Right ventricle myocardium inferior (tissue), 1 donor: ENCODE results near the gene DCX. TPM values are rescaled to one million over a fixed set of nuclear protein-coding genes. Genes with fewer than 3 reads are reported as not detected.
"Not testable (repeated sequence)": the region's sequence is repeated elsewhere in the genome, so short reads cannot be mapped to it uniquely, and the experiment has no call there.

Source experiments
- ATAC-seq: fragments of 200-7000 bp; cut with Tn5 transposase; one replicate; pipeline ENCODE4 v1.9.1; 2020; ENCODE audit warnings: mild to moderate bottlenecking, moderate library complexity
- DNase-seq: peaks from one replicate; pipeline ENCODE4 v3.0.0; 2021; ENCODE audit errors: missing footprints
- intact Hi-C: fragments of 100-400 bp; cut with DNase I; formaldehyde crosslinking; loops from one replicate; pipeline ENCODE4 v1.11.0; 2022
- total RNA-seq: library from RNA; stranded (reverse); fragmentation: NEBNext Ultra II Directional; extraction: Animal tissue kit (Norgen Biotek cat#: 25700); gene quantifications from one replicate; pipeline ENCODE4 v1.2.1, GENCODE V29; 2021
- donor health status: DM: no; HTN: yes; CAD: no; lungs with severe emphysema.

The DCX gene
- total RNA-seq, 1 donor from 2014 or later, result not detected

DNA sequence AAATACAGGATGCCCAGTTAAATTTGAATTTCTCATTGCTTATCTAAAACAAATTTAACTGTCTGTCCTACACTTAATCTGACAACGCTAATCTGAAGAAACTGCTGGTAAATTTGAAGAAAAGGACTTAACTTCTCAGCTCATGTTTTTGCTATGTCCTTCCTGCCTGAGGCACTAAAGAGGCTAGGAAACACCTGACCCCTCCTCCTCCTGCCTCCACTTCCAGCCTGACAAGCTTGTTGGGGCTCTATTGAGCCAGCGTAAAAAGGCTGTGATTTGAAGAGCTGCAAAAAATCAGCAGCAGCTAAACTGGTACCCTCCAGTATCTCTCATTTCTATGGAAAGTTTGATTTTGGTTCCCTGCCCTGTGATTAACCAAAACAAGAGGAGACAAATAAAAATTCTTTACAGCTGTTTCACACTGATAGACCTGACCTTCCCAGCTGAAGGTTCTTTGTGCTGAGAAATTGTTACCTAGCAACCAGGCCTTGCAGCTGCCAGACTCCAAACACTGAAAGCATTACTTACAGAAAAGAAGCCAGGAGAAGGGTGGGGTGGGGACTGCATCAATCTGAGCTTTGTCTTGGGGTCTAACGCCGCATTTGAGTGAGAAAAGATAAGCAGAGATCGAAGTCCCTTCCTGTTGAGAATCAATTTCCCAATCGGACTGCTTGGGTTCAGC lies 35.0 kb downstream of the DCX start:
- ATAC-seq (no peak), DNase-seq (no peak)
- intact Hi-C loops, result no loop called here

GRCh38 chrX:111376486-111376885 lies 35.5 kb downstream of the DCX start:
- intact Hi-C loops, result no loop called here
- ATAC-seq (no peak), DNase-seq (no peak)

GRCh38 chrX:111375747-111376146 lies 36.2 kb downstream of the DCX start:
- intact Hi-C loops, result no loop called here
- no peak for DNase-seq
- ATAC-seq, result no peak

DNA sequence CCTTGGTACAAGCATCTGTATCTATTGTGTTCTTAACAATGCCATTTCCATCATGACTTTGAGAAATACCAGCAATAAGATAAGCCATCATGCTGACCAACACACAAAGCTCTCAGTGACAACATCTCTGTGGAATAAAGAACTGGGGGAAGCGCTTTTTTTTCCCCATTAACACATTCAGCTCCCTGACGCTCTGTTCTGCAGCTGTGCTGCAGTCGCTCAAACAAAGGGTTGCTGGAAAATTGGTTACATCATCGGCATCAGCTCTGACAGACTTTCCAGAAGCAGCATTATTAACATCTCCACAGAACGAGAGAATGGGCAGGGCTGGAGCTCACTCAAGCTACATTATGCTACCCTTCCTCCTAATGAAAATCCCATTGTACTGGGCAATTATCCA lies 39.9 kb downstream of the DCX start:
- intact Hi-C loops, result no loop called here
- no peak for ATAC-seq
- no peak for DNase-seq

GRCh38 chrX:111365770-111366325 lies 46.1 kb downstream of the DCX start:
- intact Hi-C loops, result no loop called here
- ATAC-seq (no peak), DNase-seq (no peak)

DNA sequence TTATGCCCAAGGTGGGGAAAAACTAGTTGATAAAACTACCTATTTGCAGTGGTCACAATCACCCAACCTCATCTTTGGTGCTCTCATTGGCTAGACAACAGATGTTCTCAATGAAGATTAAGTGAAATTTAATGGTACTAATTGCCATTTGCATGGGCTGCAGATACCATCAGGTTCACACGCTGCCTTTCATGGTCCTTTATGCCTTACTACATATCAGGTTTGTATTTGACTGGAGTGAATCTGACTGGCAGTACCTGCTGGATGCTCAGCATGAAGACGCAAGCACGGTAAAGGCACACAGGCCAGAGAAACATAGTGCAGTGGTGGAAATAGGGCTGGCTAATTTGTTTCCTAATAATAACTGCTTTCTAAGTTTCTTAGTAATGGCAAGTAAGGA lies 48.3 kb downstream of the DCX start:
- ATAC-seq (no peak), DNase-seq (no peak)
- intact Hi-C loops, result no loop called here

DNA sequence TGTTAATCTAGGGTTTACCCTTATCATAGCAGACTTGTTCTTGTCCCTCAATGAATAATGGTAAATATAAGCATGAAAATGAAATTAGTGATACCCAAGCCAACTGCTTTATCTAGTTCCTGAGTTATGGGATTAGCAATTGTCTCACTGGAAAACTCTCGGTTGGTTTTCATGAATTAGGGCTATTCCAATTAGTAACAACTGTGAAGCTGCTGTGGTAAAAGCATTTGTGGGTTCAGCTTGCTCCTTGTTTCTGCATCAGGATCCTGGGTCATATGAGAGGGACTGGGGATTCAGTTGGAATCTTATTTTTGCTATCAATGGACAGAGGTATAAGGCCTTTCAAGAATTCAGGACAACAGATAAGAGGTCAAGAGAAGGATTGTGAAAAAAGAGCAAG lies 50.2 kb downstream of the DCX start:
- intact Hi-C loops, result no loop called here
- DNase-seq (no peak), ATAC-seq (no peak)

DNA sequence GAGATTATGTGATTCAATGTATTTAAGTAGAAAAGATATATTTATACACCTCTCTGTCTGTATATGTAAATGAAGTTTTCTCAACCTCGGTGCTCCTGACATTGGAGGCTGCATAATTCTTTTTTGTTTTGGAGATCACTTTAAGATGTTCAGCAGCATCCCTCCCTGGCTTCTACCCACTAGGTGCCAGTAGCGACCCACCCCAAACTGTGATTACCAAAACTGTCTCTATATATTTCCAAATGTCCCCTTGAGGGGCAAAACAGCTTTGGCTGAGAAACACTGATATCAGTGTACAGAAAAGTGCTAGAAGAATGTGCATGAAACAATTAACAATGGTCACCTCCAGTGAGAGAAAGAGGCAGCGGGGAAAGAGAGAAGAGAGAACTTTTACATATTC lies 51.2 kb downstream of the DCX start:
- DNase-seq (no peak), ATAC-seq (no peak)
- intact Hi-C loops, result no loop called here

DNA sequence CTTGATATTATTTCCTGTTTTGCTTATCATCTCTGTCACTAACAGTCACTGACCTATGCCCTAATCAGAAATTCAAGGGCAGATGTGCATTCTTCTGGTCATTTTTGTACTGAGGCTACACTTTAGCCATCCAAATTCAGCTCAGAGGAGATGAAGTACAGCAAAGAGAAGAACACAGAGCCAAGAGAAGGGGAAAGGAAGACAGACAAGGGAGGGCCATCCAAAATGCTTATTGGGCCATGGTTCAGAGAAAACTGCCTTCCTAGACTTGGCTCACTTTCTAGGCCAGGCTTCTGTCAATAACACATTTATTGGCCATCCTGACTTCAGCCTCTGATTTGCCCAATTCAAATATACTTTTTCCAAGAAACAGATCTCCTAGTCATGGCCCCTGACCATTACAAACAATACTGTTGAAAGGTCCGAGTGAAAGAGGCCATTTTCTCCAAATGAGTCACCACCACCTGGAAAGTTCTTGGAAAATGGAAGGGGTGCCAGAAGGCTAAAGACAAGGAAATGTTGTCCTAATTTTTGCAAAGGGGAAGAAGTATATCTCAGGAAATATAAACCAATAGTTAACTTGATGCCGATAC lies 56.4 kb downstream of the DCX start:
- intact Hi-C loops, result no loop called here
- DNase-seq, result no peak
- ATAC-seq, result no peak

DNA sequence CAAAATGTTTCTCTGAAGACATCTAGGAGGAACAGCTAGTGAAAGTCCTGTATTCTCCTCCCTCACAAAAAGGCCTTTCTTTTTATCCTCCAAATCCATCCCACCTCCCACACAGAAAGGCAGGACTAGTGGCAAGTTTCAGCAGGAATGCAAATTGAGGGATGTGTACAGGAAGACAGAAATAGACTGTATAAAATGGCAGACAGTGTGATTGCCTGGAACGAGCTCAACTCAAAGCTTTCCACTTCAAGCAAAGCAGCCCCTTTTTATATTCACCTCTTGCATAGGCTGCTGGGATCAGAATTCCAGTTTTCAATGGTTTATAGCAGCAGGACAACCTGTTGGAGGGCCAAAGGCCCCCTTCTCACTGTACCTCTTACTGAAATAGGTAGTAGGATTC lies 57.5 kb downstream of the DCX start:
- no peak for DNase-seq
- ATAC-seq, result no peak
- intact Hi-C loops, result no loop called here

DNA sequence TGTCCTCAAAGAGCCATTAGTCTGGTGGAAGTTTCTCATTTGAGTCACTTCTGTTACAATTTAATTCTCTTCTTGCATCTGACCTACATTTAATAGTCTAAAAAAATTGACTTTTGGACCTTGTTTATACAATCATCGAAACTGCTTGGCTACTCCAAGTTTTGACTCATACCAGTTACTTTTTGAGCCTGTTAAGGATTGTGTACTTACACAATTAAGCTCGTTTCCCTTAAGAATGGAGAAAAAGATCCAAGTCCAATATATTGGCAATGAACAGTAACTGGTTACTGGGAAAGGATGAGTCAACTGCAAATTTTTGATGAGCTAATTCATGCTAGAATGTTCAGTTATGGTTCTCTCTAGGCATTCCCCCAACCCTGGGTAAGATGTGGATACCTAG lies 58.2 kb downstream of the DCX start:
- intact Hi-C loops, result no loop called here
- ATAC-seq (no peak), DNase-seq (no peak)

- intact Hi-C loops, result no loop called here
- ATAC-seq (peak; percentile 59), DNase-seq (peak; percentile 51)
Measured at GRCh38 chrX:111352424-111352823, 59.6 kb downstream of the DCX start.

DNA sequence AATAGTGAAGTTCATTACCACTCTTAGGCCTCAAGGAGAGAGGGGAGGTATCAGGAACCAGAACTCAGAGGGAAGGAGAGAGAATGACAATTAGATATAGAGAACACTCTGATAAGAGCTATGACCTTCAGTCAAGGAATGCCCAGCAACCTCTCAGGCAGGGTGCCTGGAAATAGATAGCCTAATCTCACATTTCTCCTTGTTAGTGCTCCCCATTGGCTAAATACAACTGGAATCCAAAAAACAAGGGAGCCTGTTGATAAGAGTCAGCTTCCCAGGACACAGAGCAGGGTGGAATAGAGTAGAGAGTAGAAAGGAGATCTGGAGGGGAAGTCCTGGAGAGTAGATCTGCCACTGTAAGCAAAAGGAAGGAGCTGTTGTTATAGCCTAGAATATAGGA lies 62.1 kb downstream of the DCX start:
- DNase-seq, result no peak
- ATAC-seq, result peak; percentile 57
- intact Hi-C loops, result no loop called here

- DNase-seq (no peak), ATAC-seq (no peak)
- intact Hi-C loops, result no loop called here
Measured at GRCh38 chrX:111349101-111349500, 62.9 kb downstream of the DCX start.

GRCh38 chrX:111348429-111348828 lies 63.6 kb downstream of the DCX start:
- DNase-seq (no peak), ATAC-seq (no peak)
- intact Hi-C loops, result no loop called here

DNA sequence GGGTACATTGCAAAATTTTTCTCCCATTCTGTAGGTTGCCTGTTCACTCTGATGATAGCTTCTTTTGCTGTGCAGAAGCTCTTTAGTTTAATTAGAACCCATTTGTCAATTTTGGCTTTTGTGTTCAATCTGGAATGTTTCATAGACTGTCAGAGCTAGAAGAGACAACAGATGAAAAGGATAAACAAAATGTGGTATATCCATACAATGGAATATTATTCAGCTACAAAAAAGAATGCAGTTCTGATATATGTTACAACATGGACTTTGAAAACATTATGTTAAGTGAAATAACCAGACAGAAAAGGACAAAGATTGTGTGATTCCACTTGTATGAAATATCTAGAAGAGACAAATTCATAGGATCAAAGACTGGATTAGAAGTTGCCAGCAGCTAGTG lies 65.8 kb downstream of the DCX start:
- intact Hi-C loops, DNase-seq, ATAC-seq: not testable (repeated sequence)

DNA sequence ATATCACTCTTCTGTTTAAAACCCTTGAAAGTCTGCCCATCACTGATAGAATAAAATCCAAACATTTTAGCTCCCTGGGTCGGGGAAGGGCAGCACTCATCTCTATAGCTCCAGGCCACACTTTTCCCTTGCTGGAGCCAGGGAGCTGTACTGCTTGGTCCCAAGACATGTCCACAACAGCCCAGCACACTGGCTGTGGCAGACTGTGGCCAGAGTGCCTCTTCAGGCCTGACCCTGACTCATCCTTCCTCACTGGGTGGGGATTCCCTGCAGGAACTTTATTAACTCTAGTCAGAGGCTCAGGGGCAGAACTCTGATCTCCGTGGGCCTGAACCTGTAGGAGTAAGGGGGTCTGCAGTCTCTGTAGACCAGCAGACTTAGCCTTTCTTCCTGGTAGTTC lies 71.9 kb downstream of the DCX start:
- intact Hi-C loops, result no loop called here
- DNase-seq (no peak), ATAC-seq (no peak)

GRCh38 chrX:111339212-111339611 lies 72.8 kb downstream of the DCX start:
- ATAC-seq, result no peak
- intact Hi-C loops, result no loop called here

DNA sequence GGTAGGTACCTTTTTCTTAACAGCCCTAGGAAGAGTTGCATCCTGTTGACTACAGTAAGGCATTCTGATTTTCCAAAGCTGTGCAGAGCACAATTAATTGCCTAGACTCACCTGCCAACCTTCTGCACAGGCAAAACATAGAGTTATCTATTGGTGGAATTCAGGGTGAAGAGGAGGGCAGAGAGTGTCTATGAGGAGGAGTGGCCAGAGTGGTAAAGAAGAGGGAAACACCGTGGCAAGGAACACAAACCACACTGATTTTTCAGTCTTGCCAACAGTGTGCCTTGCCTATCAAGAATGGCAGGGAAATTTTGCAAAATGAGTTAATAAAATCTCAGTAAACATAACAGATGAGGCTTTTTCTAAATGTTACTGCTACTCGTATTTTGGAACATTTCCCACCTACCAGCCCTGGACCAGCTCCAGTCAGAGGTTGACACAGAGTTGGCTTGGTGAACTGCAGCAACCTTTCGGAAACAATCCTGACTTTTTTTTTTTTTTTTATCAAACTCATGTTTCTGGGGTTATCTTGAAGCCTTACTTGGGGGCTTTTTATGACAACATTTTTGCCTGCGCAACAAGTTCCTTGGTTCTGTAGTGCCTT lies 73.8 kb downstream of the DCX start:
- intact Hi-C loops, result no loop called here

More at GRCh38 chrX:111339212-111339611, 72.8 kb downstream of the DCX start:
- no peak for DNase-seq

DNA sequence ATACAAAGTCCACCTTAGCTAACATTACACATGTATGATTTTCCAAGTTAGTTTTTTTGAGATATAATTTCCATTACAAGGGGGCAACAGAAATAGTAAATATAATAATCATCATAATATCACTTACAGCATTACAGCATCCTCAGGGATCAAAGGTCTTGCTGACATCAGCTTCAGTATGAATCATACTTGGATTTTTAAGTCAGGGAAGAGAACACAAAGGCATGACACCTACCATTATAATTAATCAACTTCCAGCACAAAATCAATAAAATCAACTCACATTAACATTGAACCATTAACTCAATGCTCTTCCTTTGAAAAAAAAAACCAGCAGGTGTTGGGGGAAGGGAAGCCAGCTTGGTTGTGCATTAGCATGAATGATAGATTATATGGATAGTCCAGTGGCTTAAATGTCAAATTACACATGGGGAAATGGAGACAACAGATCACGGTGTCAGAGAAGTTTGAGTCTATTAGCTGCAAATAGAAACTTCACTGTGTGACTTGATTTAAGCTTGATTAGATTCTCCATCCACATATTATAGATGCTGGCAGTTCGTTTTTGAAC lies 74.8 kb downstream of the DCX start:
- intact Hi-C loops, result no loop called here
- ATAC-seq (no peak), DNase-seq (no peak)

More for the DNA sequence above, 73.8 kb downstream of the DCX start:
- DNase-seq (no peak), ATAC-seq (no peak)
